Skin epidermis (tissue), 12 donors: ENCODE measurements around the gene CHRNG.

Experiments used
- H3K27ac ChIP-seq, 21 experiments: fragments of 200-600 bp; sonication (generic) in 11 of 21; one replicate each; pipeline ENCODE4 v1.5.0; 2020; ENCODE audit warnings: mild to moderate bottlenecking in 3 of 21, inconsistent platforms in 2 of 21, moderate library complexity in 2 of 21
- H3K4me3 ChIP-seq, 7 experiments: fragments of 200-600 bp; sonication (generic) in 2 of 7; one replicate each; pipeline ENCODE4 v1.5.0; 2020; ENCODE audit warnings: inconsistent platforms in 2 of 7, mild to moderate bottlenecking in 2 of 7, moderate library complexity in 1 of 7

CHRNG gene

DNA sequence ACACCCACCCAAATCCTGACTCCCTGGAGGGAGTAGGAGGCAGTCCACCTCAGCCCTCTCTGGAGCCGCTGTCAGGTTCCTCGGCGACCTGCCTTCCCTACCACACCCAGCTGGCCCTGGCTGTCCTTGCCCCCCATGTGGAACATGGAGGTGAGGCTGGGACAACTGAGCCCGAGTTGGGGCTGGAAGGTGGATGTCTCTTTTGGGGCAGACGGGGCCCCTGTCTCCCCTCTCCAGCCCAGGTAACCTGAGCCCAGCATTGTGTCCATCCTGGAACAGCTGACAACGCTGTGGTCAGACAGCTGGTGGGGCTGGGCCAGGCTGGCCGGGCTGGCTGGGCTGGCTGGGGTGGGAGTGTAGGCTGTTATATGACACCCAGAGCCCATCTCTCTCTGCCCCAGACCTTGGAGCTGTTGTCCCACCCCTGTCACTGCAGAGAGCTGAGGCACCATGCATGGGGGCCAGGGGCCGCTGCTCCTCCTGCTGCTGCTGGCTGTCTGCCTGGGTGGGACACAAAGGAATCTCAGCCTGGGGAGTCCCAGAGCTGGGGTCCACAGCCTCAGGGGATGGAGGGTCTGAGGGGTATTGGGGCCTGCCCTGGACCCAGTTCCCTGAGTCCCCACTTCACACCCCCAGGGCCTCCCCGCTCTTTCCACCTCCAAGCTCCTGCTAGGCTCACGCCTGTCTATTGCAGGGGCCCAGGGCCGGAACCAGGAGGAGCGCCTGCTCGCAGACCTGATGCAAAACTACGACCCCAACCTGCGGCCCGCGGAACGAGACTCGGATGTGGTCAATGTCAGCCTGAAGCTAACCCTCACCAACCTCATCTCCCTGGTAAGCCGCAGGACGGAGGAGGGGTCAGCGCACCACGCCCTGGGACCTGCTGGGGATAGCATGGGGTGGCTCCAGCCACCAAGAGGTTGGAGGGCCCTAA, at the start of gene CHRNG:
CHRNG (plus strand) TSS at position 395 of the 934 bp plus-strand sequence; CDS start at position 451, 56 bp downstream.
- no peak within 1 kb of the TSS for H3K4me3 ChIP-seq
- no peak within 1 kb of the TSS for H3K27ac ChIP-seq

- Histone ChIP-seq H3K27ac (no peak overlapping the region), H3K4me3 (no peak overlapping the region)
Observed at GRCh38 chr2:232490221-232491138, 49.0 kb upstream of the CHRNG start.

- Histone ChIP-seq H3K4me3 (no peak overlapping the region), H3K27ac (no peak overlapping the region)
Observed at GRCh38 chr2:232491139-232491780, 48.2 kb upstream of the CHRNG start.

DNA sequence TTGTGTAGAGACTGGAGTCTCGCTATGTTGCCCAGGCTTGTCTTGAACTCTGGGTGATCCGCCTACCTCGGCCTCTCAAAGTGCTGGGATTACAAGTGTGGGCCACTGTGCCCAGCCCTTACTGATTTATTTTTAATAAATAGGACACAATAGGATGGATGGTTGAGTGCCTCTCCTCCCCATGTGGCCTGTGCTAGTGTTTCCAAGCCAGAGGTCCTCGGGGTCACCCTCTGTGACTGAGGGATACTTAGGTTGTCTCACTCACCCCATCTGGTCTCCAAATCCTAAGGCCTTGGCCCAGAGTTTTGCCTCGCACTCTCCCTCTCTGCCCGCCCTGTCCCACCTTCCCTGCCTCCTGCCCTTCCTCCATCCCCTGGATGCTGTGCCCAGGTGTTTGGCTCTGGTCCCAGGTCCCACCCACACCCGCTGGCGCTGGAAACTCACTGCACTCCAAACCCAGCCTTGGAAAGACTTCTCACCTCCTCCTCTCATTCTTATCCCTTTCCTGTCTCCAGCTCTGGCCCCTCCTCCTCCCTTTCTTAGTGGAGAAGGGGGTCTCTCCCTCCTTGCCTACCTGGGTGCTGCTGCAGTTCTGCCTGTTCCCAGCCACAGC, 47.1 kb upstream of the CHRNG start:
- Histone ChIP-seq H3K27ac (no peak overlapping the region), H3K4me3 (no peak overlapping the region)

DNA sequence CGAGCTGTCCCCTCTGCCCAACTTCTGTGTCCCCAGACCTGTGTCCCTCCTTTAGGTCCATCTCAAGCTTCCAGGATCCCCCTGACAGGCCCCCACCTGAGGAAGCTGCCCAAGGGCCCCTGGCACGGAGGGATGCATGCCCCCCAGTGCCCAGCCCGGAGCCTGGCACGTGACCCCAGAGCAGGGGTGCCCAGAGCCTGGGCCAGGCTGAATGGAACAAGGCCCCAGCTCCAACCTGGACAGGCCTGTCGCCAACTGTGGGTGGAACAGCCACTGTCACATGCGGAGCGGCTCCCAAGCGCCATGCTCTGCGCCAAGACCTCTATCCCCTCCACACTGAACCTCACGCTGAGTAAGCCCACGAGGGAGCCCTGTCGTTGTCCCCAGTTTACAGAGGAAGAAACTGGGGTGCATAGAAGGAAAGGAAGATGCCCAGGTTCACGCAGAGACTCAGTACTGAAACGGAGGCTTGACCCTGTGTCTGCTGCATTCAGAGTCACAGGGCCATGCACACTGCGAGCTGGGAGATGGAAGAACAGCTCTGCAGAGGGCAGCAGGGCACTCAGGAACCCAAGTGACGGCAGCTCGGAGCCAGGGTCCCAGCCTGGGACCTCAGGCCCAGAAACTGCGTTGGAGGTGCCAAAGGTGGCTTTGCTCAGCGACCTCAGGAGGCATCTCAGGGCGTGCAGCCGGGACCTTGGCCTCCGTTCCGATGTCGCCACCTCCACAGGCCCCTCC, 46.4 kb upstream of the CHRNG start:
- H3K27ac ChIP-seq = no peak overlapping the region
- no peak overlapping the region for H3K4me3 ChIP-seq

DNA sequence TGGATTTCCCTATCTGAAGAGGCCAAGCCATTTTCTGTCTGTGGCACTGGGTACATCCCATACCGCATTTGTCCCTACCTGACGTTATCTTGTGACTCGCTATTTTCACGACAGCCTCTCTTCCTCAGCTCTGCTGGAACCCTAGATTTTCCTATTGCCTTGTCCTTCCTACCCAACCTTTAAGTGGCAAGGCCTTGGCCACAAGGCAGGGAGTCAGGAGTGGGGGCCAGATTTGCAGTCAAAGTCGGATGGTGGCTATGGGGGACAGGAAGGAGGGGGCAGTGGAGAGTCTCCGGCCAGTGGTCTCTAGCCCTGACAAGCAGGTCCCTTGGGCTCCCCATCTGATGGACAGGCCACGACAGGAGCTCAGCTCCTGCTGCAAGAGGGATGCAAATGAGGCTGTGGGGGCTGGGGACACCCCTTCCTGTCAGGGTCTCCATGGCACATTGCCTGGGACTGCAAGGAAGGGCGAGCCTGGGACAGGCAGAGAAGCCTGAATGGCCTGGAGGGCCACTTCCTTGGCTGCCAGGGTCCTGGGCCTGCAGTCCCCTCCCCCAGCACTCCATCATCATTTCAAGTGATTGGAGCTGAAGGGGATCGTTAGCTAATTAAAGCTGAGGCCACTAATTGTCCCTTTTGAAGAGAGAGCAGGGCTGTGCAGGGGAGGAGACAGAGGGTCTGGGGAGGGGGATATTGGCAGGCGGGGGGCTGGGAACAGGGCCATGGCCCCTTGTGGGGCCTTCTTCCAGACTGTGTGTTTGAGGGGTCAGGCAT, 45.6 kb upstream of the CHRNG start:
- no peak overlapping the region for H3K27ac ChIP-seq
- H3K4me3 ChIP-seq = no peak overlapping the region

GRCh38 chr2:232494542-232494941, 45.0 kb upstream of the CHRNG start:
- Histone ChIP-seq H3K4me3 (no peak overlapping the region), H3K27ac (no peak overlapping the region)

DNA sequence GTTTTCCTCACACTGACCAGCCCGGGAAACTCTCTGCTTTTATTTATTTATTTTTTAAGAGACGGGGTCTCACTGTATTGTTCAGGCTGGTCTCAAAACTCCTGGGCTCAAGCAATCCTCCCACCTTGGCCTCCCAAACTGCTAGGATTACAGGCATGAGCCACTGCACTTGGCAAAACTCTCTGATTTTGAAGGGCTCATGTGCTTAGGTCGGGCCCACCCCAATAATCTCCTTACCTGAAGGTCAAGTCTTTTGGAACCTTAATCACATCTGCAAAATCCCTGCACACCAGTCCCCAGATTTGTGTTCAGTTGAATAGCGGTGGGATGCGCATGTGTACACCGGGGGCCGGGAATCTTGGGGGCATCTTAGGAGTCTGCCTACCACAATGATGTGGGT, 44.2 kb upstream of the CHRNG start:
- Histone ChIP-seq H3K27ac (no peak overlapping the region), H3K4me3 (no peak overlapping the region)

DNA sequence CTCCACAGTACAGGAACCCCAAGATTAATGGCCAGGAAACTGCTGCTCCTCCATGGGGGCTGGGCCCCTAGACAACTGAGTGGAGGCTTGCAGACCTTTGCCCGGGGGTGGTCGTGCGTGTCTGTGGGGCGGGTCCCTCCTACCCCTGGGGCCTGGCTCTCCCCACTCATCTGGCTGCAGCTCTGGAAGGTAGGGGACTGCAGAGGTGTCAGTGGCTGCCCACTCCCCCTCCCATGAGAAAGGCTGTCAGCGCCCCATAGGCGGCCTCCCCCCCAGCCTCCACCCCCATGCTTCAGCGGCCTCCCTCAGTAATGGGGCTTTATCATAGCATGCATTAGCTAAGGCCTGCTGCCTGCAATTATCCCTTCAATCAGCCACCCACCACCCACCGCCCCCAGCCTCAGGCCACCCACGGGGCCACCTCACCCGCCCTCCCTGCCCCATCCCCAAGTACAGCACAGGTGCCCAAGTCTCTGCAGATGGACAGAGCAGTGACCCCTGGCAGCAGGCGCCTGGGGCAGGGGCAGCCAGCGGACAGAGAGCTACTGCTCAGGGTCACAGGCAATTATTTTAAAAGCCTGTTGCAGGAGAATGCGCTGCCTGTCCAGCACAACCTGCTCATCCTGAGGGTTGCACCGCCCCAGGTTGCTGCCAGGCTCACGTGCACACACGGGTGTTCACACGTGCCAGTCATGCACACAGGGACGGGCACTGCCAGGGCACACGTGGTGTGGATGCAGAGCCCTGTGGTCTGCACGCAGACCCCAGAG, 42.8 kb upstream of the CHRNG start:
- H3K4me3 ChIP-seq = no peak overlapping the region
- no peak overlapping the region for H3K27ac ChIP-seq

DNA sequence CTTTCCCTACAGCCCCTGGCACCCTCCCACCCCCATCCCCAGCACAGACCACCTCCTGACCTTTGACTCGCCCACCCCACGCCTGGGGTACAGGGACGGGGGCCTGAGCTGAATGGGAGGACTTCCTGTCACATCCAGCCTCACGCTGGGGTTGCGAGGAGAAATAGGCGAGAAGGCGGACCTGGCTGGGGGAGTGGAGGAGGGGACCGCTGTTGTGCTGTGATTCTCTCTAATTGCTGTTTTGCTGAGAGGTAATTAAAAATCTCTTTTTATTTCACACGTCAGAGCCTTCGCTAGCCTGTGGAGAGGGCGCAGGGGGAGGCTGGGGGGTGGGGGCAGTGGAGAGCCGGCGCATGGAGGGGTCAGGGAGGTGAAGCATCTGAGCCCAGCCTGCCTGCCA, 42.1 kb upstream of the CHRNG start:
- no peak overlapping the region for H3K4me3 ChIP-seq
- H3K27ac ChIP-seq = no peak overlapping the region

- no peak overlapping the region for H3K27ac ChIP-seq
- no peak overlapping the region for H3K4me3 ChIP-seq
Observed at GRCh38 chr2:232498452-232498851, 41.0 kb upstream of the CHRNG start.

DNA sequence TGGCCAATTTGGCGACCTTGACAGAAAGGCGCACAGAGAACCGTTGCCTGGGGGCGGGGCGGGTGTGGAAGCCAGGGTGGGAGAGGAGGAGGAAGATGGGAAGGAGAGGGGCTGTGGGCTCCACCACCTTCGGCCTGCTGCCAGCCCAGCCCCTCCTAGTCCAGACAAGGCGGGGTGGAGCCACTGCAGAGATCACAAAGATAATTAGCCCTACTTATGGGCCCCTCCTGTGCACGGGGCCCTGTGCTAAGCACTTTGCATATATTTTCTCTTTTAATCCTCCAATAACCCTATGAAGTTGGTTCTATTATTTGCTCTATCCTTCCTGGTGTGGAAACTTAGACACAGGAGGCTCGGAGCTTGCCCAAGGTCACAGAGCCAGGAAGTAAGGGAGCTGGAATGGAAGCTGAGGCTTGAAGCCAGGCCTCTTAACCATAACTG, 38.1 kb upstream of the CHRNG start:
- Histone ChIP-seq H3K4me3 (no peak overlapping the region), H3K27ac (no peak overlapping the region)

DNA sequence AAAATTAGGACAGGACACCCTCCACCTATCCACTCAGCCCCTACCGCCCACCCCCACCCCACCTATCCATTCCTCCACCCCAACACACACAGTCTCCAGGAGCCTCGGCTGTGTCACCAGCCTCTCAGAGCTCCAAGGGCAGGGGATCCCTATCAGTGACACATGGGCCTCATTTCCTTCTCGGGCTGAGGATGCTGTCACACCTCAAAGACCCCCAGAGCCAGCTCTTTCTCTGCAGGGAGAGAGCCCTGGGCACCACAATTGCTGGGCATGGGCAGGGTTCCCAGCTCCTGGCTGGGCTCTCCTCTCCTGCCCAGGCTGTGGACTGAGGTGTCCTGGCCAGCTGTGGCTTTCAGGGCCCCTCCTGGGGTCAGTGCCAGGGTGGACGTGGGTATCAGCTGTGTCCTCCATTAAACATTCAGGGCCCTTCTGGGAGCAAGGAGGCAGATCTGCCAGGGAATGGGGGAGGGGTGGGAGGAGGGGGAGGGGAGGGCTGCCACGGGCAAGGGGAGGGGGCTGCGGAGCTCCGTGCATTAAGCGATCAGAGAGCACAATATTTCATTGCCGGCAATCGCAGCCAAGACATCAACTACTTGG, 37.6 kb upstream of the CHRNG start:
- H3K4me3 ChIP-seq = no peak overlapping the region
- H3K27ac ChIP-seq = no peak overlapping the region

GRCh38 chr2:232502511-232502910, 37.0 kb upstream of the CHRNG start:
- Histone ChIP-seq H3K4me3 (peak overlapping the region in 1 of 7 experiments; percentile 2), H3K27ac (no peak overlapping the region)

- H3K27ac ChIP-seq = peak overlapping the region in 4 of 21 experiments; percentile 2 to 43 (median 20)
- H3K4me3 ChIP-seq = peak overlapping the region; percentile 2 to 25 (median 7)
Observed at GRCh38 chr2:232502911-232503808, 36.3 kb upstream of the CHRNG start.

DNA sequence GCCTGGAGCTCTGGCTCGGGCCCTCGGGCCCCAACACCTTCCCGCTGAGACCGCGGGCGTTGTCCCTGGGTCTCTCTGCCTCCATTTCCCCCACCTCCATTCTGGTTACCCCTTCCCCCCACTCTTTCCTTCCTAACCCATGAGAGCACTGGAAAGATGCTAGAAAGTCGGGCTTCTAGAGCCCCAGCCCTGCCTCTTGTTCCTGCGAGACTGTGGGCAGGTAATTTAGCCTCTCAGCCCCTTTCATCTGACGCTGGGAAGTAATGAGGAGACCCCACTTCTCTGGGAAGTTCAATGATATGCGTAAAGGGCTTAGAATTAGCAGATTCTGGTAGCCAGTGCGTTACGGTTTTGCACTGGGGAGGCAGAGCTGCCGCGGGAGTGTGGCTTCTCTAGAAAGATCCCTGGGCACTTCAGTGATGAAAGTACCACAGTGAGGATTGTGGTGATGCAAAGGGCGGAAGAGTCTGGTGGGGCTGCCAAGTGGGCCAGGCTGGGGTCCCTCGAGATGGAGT, 35.6 kb upstream of the CHRNG start:
- peak overlapping the region in 1 of 7 experiments; percentile 25 for H3K4me3 ChIP-seq
- peak overlapping the region in 3 of 21 experiments; percentile 2 to 43 (median 5) for H3K27ac ChIP-seq
